Activated naive CD4-positive, alpha-beta T cell treated with anti-CD3 and anti-CD28 coated beads, Interleukin-2, amount 10 ng/mL, durations not matched to agents 7 days and 5 days (primary cell): ENCODE data around the gene KRT79.

ENCODE experiments used
- CTCF ChIA-PET: fragments of 350-600 bp; sonication (Branson Sonifier 250); formaldehyde crosslinking; loops from one replicate; lab custom pipeline; 2021; ENCODE audit warnings: antibody characterized with exemption; lab: Charles Lee
- DNase-seq: peaks from one replicate; pipeline ENCODE4 v3.0.0-alpha.2; 2020
- H3K27ac Mint-ChIP-seq: one replicate; pipeline ENCODE4 v1.8.0; 2021; ENCODE audit warnings: mild to moderate bottlenecking, moderate library complexity, mixed read lengths
- H3K27me3 Mint-ChIP-seq: one replicate; pipeline ENCODE4 v1.8.0; 2021; ENCODE audit warnings: mild to moderate bottlenecking, mixed read lengths
- H3K36me3 Mint-ChIP-seq: one replicate; pipeline ENCODE4 v1.8.0; 2021; ENCODE audit warnings: mixed read lengths
- H3K4me1 Mint-ChIP-seq: one replicate; pipeline ENCODE4 v1.8.0; 2021; ENCODE audit warnings: mixed read lengths
- H3K4me3 Mint-ChIP-seq: one replicate; pipeline ENCODE4 v1.8.0; 2021; ENCODE audit warnings: mild to moderate bottlenecking, moderate library complexity, mixed read lengths
- H3K9me3 Mint-ChIP-seq: one replicate; pipeline ENCODE4 v1.8.0; 2021; ENCODE audit warnings: mixed read lengths

Gene KRT79

GRCh38 chr12:52787324-52788191 is 46.6 kb downstream of the KRT79 start:
- Mint-ChIP-seq H3K36me3 (no peaks in the 10 kb centered on the region), H3K4me1 (peaks cover 11% of the 10 kb centered on the region), H3K9me3 (no peaks in the 10 kb centered on the region), H3K27ac (no peak overlapping the region), H3K27me3 (peaks cover 62% of the 10 kb centered on the region), H3K4me3 (no peak overlapping the region)
- CTCF ChIA-PET = interaction anchor here (0.5 kb wide), 1 partner anchor 269 kb away, joined by 3 read pairs; no protein-coding TSS in a partner anchor
- no peak for DNase-seq

- peaks cover 46% of the 10 kb centered on the region for H3K27me3 Mint-ChIP-seq
- H3K27ac Mint-ChIP-seq = no peak overlapping the region
- peaks cover 7% of the 10 kb centered on the region for H3K4me1 Mint-ChIP-seq
- H3K36me3 Mint-ChIP-seq = no peaks in the 10 kb centered on the region
- CTCF ChIA-PET = no interaction called here
- no peaks in the 10 kb centered on the region for H3K9me3 Mint-ChIP-seq
- DNase-seq = no peak
- H3K4me3 Mint-ChIP-seq = no peak overlapping the region
Measured at GRCh38 chr12:52784909-52785308, 49.2 kb downstream of the KRT79 start.

GRCh38 chr12:52783563-52784316 is 50.4 kb downstream of the KRT79 start:
- H3K4me1 Mint-ChIP-seq = no peaks in the 10 kb centered on the region
- H3K27me3 Mint-ChIP-seq = peaks cover 36% of the 10 kb centered on the region
- no peak overlapping the region for H3K4me3 Mint-ChIP-seq
- CTCF ChIA-PET = no interaction called here
- no peak for DNase-seq
- no peaks in the 10 kb centered on the region for H3K9me3 Mint-ChIP-seq
- H3K27ac Mint-ChIP-seq = no peak overlapping the region
- H3K36me3 Mint-ChIP-seq = no peaks in the 10 kb centered on the region

GRCh38 chr12:52782502-52782901 is 51.6 kb downstream of the KRT79 start:
- H3K4me3 Mint-ChIP-seq = no peak overlapping the region
- peaks cover 31% of the 10 kb centered on the region for H3K27me3 Mint-ChIP-seq
- CTCF ChIA-PET = no interaction called here

GRCh38 chr12:52781399-52782082 is 52.6 kb downstream of the KRT79 start:
- peaks cover 29% of the 10 kb centered on the region for H3K27me3 Mint-ChIP-seq
- H3K36me3 Mint-ChIP-seq = no peaks in the 10 kb centered on the region
- H3K4me3 Mint-ChIP-seq = no peak overlapping the region
- no peaks in the 10 kb centered on the region for H3K4me1 Mint-ChIP-seq
- DNase-seq = no peak
- CTCF ChIA-PET = interaction anchor here (1.0 kb wide), 1 partner anchor 98 kb away, joined by 3 read pairs; no protein-coding TSS in a partner anchor
- no peaks in the 10 kb centered on the region for H3K9me3 Mint-ChIP-seq
- H3K27ac Mint-ChIP-seq = no peak overlapping the region

More at GRCh38 chr12:52782502-52782901, 51.6 kb downstream of the KRT79 start:
- no peaks in the 10 kb centered on the region for H3K4me1 Mint-ChIP-seq
- H3K9me3 Mint-ChIP-seq = no peaks in the 10 kb centered on the region
- H3K36me3 Mint-ChIP-seq = no peaks in the 10 kb centered on the region
- no peak for DNase-seq
- no peak overlapping the region for H3K27ac Mint-ChIP-seq

GRCh38 chr12:52779914-52780313 is 54.2 kb downstream of the KRT79 start:
- no peaks in the 10 kb centered on the region for H3K36me3 Mint-ChIP-seq
- no peak overlapping the region for H3K4me3 Mint-ChIP-seq
- H3K9me3 Mint-ChIP-seq = no peaks in the 10 kb centered on the region
- no peak for DNase-seq
- H3K4me1 Mint-ChIP-seq = no peaks in the 10 kb centered on the region
- H3K27ac Mint-ChIP-seq = no peak overlapping the region
- peaks cover 31% of the 10 kb centered on the region for H3K27me3 Mint-ChIP-seq
- CTCF ChIA-PET = no interaction called here

- Mint-ChIP-seq H3K36me3 (no peaks in the 10 kb centered on the region), H3K9me3 (no peaks in the 10 kb centered on the region), H3K27ac (no peak overlapping the region), H3K27me3 (peaks cover 29% of the 10 kb centered on the region), H3K4me3 (no peak overlapping the region), H3K4me1 (no peaks in the 10 kb centered on the region)
- no peak for DNase-seq
- CTCF ChIA-PET = interaction anchor here (1.6 kb wide), 1 partner anchor 101 kb away, joined by 3 read pairs; no protein-coding TSS in a partner anchor
Measured at GRCh38 chr12:52778833-52779232, 55.3 kb downstream of the KRT79 start.

- no peak overlapping the region for H3K4me3 Mint-ChIP-seq
- CTCF ChIA-PET = interaction anchor here (1.6 kb wide), 1 partner anchor 102 kb away, joined by 3 read pairs; no protein-coding TSS in a partner anchor
Measured at GRCh38 chr12:52777566-52777965, 56.5 kb downstream of the KRT79 start.

GRCh38 chr12:52776913-52777395 is 57.2 kb downstream of the KRT79 start, which contains the start of gene KRT76:
Gene KRT76, minus strand, starts transcription at chr12:52777345. Its CDS starts 54 bp downstream, at chr12:52777291.
- CTCF ChIA-PET = interaction anchor here (1.4 kb wide), 1 partner anchor 14 kb away, joined by 3 read pairs; no protein-coding TSS in a partner anchor
- no peak within 1 kb of the TSS for H3K27ac Mint-ChIP-seq
- no peak within 1 kb of the TSS for H3K4me3 Mint-ChIP-seq
- H3K9me3 Mint-ChIP-seq = no peaks in the 10 kb centered on the region
- no peaks in the 10 kb centered on the region for H3K36me3 Mint-ChIP-seq
- no peak for DNase-seq
- no peaks in the 10 kb centered on the region for H3K4me1 Mint-ChIP-seq
- peaks cover 31% of the 10 kb centered on the region for H3K27me3 Mint-ChIP-seq

More at GRCh38 chr12:52777566-52777965, 56.5 kb downstream of the KRT79 start:
- no peak for DNase-seq
- Mint-ChIP-seq H3K36me3 (no peaks in the 10 kb centered on the region), H3K27me3 (peaks cover 29% of the 10 kb centered on the region), H3K27ac (no peak overlapping the region), H3K4me1 (no peaks in the 10 kb centered on the region), H3K9me3 (no peaks in the 10 kb centered on the region)

GRCh38 chr12:52776435-52776834 is 57.7 kb downstream of the KRT79 start:
- H3K9me3 Mint-ChIP-seq = no peaks in the 10 kb centered on the region
- no peak overlapping the region for H3K4me3 Mint-ChIP-seq
- no peak for DNase-seq
- no peaks in the 10 kb centered on the region for H3K4me1 Mint-ChIP-seq
- H3K36me3 Mint-ChIP-seq = no peaks in the 10 kb centered on the region
- CTCF ChIA-PET = interaction anchor here (1.4 kb wide), 1 partner anchor 14 kb away, joined by 3 read pairs; no protein-coding TSS in a partner anchor
- H3K27me3 Mint-ChIP-seq = peaks cover 33% of the 10 kb centered on the region
- H3K27ac Mint-ChIP-seq = no peak overlapping the region

- Mint-ChIP-seq H3K36me3 (no peaks in the 10 kb centered on the region), H3K4me3 (no peak overlapping the region), H3K9me3 (no peaks in the 10 kb centered on the region), H3K27ac (no peak overlapping the region), H3K27me3 (peaks cover 29% of the 10 kb centered on the region), H3K4me1 (no peaks in the 10 kb centered on the region)
- CTCF ChIA-PET = no interaction called here
- no peak for DNase-seq
Measured at GRCh38 chr12:52774629-52775250, 59.4 kb downstream of the KRT79 start.

GRCh38 chr12:52772772-52773171 is 61.3 kb downstream of the KRT79 start:
- H3K36me3 Mint-ChIP-seq = no peaks in the 10 kb centered on the region
- no peaks in the 10 kb centered on the region for H3K9me3 Mint-ChIP-seq
- no peak overlapping the region for H3K27ac Mint-ChIP-seq
- no peak overlapping the region for H3K4me3 Mint-ChIP-seq
- CTCF ChIA-PET = interaction anchor here (0.6 kb wide), 1 partner anchor 56 kb away, joined by 3 read pairs; no protein-coding TSS in a partner anchor
- peaks cover 26% of the 10 kb centered on the region for H3K27me3 Mint-ChIP-seq
- no peaks in the 10 kb centered on the region for H3K4me1 Mint-ChIP-seq
- DNase-seq = no peak

- DNase-seq = no peak
- CTCF ChIA-PET = no interaction called here
- peaks cover 20% of the 10 kb centered on the region for H3K27me3 Mint-ChIP-seq
- no peaks in the 10 kb centered on the region for H3K36me3 Mint-ChIP-seq
- no peaks in the 10 kb centered on the region for H3K9me3 Mint-ChIP-seq
- no peak overlapping the region for H3K27ac Mint-ChIP-seq
- H3K4me1 Mint-ChIP-seq = no peaks in the 10 kb centered on the region
- H3K4me3 Mint-ChIP-seq = no peak overlapping the region
Measured at GRCh38 chr12:52772188-52772587, 61.9 kb downstream of the KRT79 start.
